GM10266 (cell line): ENCODE results near the gene RYR2.

Source experiments
- DNase-seq: peaks from one replicate; pipeline ENCODE4 v3.0.0; 2012; ENCODE audit errors: extremely low spot score
- CTCF ChIP-seq: IDR thresholded peaks from 2 replicates; pipeline ENCODE4 v1.5.1; 2012; ENCODE audit warnings: mild to moderate bottlenecking, low read depth; ENCODE audit not compliant: control insufficient read depth, insufficient read depth; ENCODE audit errors: missing control alignments

RYR2 gene

GRCh38 chr1:237041461-237041794, 556 bp upstream of the RYR2 start:
- DNase-seq = no peak
- no peak for TF ChIP-seq CTCF

- DNase-seq = no peak
- no peak for TF ChIP-seq CTCF
These were observed 525 bp downstream of the RYR2 start for GRCh38 chr1:237042526-237042891.

GRCh38 chr1:237042892-237043576, 1.1 kb downstream of the RYR2 start:
- TF ChIP-seq CTCF = no peak
- no peak for DNase-seq

GRCh38 chr1:237043846-237044636, 2.1 kb downstream of the RYR2 start:
- no peak for DNase-seq
- TF ChIP-seq CTCF = no peak

GRCh38 chr1:237045278-237046016, 3.5 kb downstream of the RYR2 start:
- TF ChIP-seq CTCF = no peak
- no peak for DNase-seq

- TF ChIP-seq CTCF = no peak
These were observed 6.8 kb downstream of the RYR2 start for GRCh38 chr1:237048803-237049202.

More at GRCh38 chr1:237048803-237049202, 6.8 kb downstream of the RYR2 start:
- DNase-seq = no peak
